ENCODE measurements around the gene NEK2. TPM values are rescaled to one million over a fixed set of nuclear protein-coding genes. Genes with fewer than 3 reads are reported as not detected.

Gene NEK2
- total RNA-seq, 1 donor from 2014 or later, result 0.49 TPM

- DNase-seq (ENCODE audit: low spot score), result no peak
- ATAC-seq, result no peak
- intact Hi-C loops (cut with DNase I), result no loop called here
Measured at GRCh38 chr1:211621447-211622198, 53.8 kb downstream of the NEK2 start.

- intact Hi-C loops (cut with DNase I), result no loop called here
- DNase-seq (ENCODE audit: low spot score) (no peak), ATAC-seq (no peak)
Measured at GRCh38 chr1:211620097-211620496, 55.3 kb downstream of the NEK2 start.

GRCh38 chr1:211619033-211619996 is 56.1 kb downstream of the NEK2 start:
- no peak for DNase-seq (ENCODE audit: low spot score)
- intact Hi-C loops (cut with DNase I), result no loop called here

GRCh38 chr1:211616965-211617297 is 58.5 kb downstream of the NEK2 start:
- intact Hi-C loops (cut with DNase I), result no loop called here

More at GRCh38 chr1:211619033-211619996, 56.1 kb downstream of the NEK2 start:
- no peak for ATAC-seq

GRCh38 chr1:211616231-211616964 is 59.0 kb downstream of the NEK2 start:
- intact Hi-C loops (cut with DNase I), result no loop called here
- ATAC-seq (peak; percentile 78), DNase-seq (ENCODE audit: low spot score) (peak; percentile 84)

More at GRCh38 chr1:211616965-211617297, 58.5 kb downstream of the NEK2 start:
- no peak for ATAC-seq
- no peak for DNase-seq (ENCODE audit: low spot score)

GRCh38 chr1:211614615-211615014 is 60.8 kb downstream of the NEK2 start:
- intact Hi-C loops (cut with DNase I), result no loop called here
- DNase-seq (ENCODE audit: low spot score) (no peak), ATAC-seq (no peak)

- no peak for DNase-seq (ENCODE audit: low spot score)
- ATAC-seq, result no peak
- intact Hi-C loops (cut with DNase I), result no loop called here
Measured at GRCh38 chr1:211613951-211614350, 61.5 kb downstream of the NEK2 start.

- DNase-seq (ENCODE audit: low spot score), result peak; percentile 85
- intact Hi-C loops (cut with DNase I), result no loop called here
- ATAC-seq, result peak; percentile 81
Measured at GRCh38 chr1:211613108-211613947, 62.1 kb downstream of the NEK2 start.

GRCh38 chr1:211612786-211613107 is 62.7 kb downstream of the NEK2 start:
- ATAC-seq (no peak), DNase-seq (ENCODE audit: low spot score) (no peak)
- intact Hi-C loops (cut with DNase I), result no loop called here

Other genes with a start within 250 kb of the NEK2 start
- not detected for gene RD3, start 183.5 kb downstream of the NEK2 start, total RNA-seq
- 24.6 TPM for gene SLC30A1, start 96.5 kb downstream of the NEK2 start, total RNA-seq
- 37.6 TPM for gene LPGAT1, start 155.1 kb upstream of the NEK2 start, total RNA-seq